K562 (cell line): ENCODE measurements around the gene SLC35A2. TPM values are rescaled to one million over a fixed set of nuclear protein-coding genes. Genes with fewer than 3 reads are reported as not detected.
A peak's percentile ranks its signal among the peaks of the same experiment; 100 is the strongest.

Experiments
- ATF7 ChIP-seq: fragments of 450-650 bp; IDR thresholded peaks from 2 replicates; pipeline ENCODE4 v1.7.1; 2014; ENCODE audit warnings: mild to moderate bottlenecking, moderate library complexity
- BHLHE40 ChIP-seq: IDR thresholded peaks from 2 replicates; pipeline ENCODE4 v1.6.1; 2011; ENCODE audit warnings: low read length, improper control_type of control experiment
- BMI1 ChIP-seq: fragments of 150-350 bp; IDR thresholded peaks from 2 replicates; pipeline ENCODE4 v1.6.1; 2014; ENCODE audit warnings: low read length
- CREB1 ChIP-seq, 2 experiments: sonication (generic) in 1 of 2; formaldehyde crosslinking in 1 of 2; IDR thresholded peaks; 2 replicates each; pipeline versions ENCODE4 v1.6.1 to v1.8.0; 2012 to 2022; ENCODE audit warnings: inconsistent platforms in 1 of 2, mild to moderate bottlenecking in 1 of 2, missing genetic modification reagents in 1 of 2, moderate library complexity in 1 of 2
- ELF1 ChIP-seq: fragments of 200-800 bp; sonication (Bioruptor generic); IDR thresholded peaks from 2 replicates; pipeline ENCODE4 v1.6.1; 2016; ENCODE audit warnings: missing genetic modification characterization, missing compliant biosample characterization
- ELF4 ChIP-seq: fragments of 450-650 bp; formaldehyde crosslinking; IDR thresholded peaks from 2 replicates; pipeline ENCODE4 v1.4.0; 2022; ENCODE audit warnings: missing genetic modification characterization
- ERF ChIP-seq: fragments of 450-650 bp; formaldehyde crosslinking; IDR thresholded peaks from 2 replicates; pipeline ENCODE4 v1.4.0; 2020; ENCODE audit warnings: mild to moderate bottlenecking, mixed read lengths
- GABPA ChIP-seq: fragments of 200-800 bp; sonication (Bioruptor generic); conservative IDR thresholded peaks from 2 replicates; pipeline ENCODE4 v1.6.1; 2016; ENCODE audit warnings: low read depth, missing genetic modification characterization, missing compliant biosample characterization
- KLF10 ChIP-seq: fragments of 250-450 bp; sonication (Bioruptor Pico); IDR thresholded peaks from 2 replicates; pipeline ENCODE4 v1.6.1; 2021; ENCODE audit warnings: matching md5 sums
- MLLT1 ChIP-seq, 2 experiments: fragments of 450-650 bp; IDR thresholded peaks; 2 replicates each; pipeline ENCODE4 v1.6.1; 2016
- NCOA1 ChIP-seq: fragments of 450-650 bp; IDR thresholded peaks from 2 replicates; pipeline ENCODE4 v1.6.1; 2016; ENCODE audit warnings: low read depth
- NFIC ChIP-seq: fragments of 450-650 bp; IDR thresholded peaks from 2 replicates; pipeline ENCODE4 v1.6.1; 2017; ENCODE audit warnings: mild to moderate bottlenecking, inconsistent platforms
- PKNOX1 ChIP-seq: fragments of 450-650 bp; IDR thresholded peaks from 2 replicates; pipeline ENCODE4 v1.6.1; 2016
- SIN3B ChIP-seq: fragments of 450-650 bp; IDR thresholded peaks from 2 replicates; pipeline ENCODE4 v1.6.1; 2017; ENCODE audit warnings: low read depth, mild to moderate bottlenecking, moderate library complexity
- SIX5 ChIP-seq, 2 experiments: IDR thresholded peaks; 2 replicates each; pipeline ENCODE4 v1.6.1; 2011; ENCODE audit warnings: low read length in 2 of 2, borderline replicate concordance in 1 of 2, low read depth in 1 of 2, mild to moderate bottlenecking in 1 of 2, moderate library complexity in 1 of 2; ENCODE audit not compliant: insufficient read depth in 1 of 2
- SP2 ChIP-seq: IDR thresholded peaks from 2 replicates; pipeline ENCODE4 v1.6.1; 2011; ENCODE audit warnings: mild to moderate bottlenecking, low read depth, low read length, moderate library complexity; ENCODE audit not compliant: poor library complexity, severe bottlenecking; ENCODE audit errors: extremely low read depth
- TAF9B ChIP-seq: fragments of 450-650 bp; IDR thresholded peaks from 2 replicates; pipeline ENCODE4 v1.6.1; 2018; ENCODE audit warnings: mild to moderate bottlenecking; ENCODE audit not compliant: partially characterized antibody
- THRB ChIP-seq: fragments of 450-650 bp; formaldehyde crosslinking; conservative IDR thresholded peaks from 2 replicates; pipeline ENCODE4 v1.4.0; 2022; ENCODE audit warnings: mild to moderate bottlenecking, missing genetic modification characterization
- ZFP36 ChIP-seq: fragments of 150-350 bp; IDR thresholded peaks from 2 replicates; pipeline ENCODE4 v1.6.1; 2018; ENCODE audit warnings: low read length, low read depth; ENCODE audit not compliant: partially characterized antibody
- ZNF592 ChIP-seq: fragments of 450-650 bp; IDR thresholded peaks from 2 replicates; pipeline ENCODE4 v1.6.1; 2017; ENCODE audit warnings: antibody characterized with exemption, mild to moderate bottlenecking
- polyA plus RNA-seq, 8 experiments: library from polyadenylated mRNA; depleted of rRNA in 4 of 8; stranded (reverse) in 5 of 8; unstranded in 3 of 8; fragments of >200 nt; fragmentation: Nextera tagmentation in 2 of 8; fragmentation: Illumina TruSeq in 1 of 8; extraction: Ambion mirVana in 2 of 8; extraction: Trizol in 1 of 8; gene quantifications; 2 replicates each; pipeline versions ENCODE4 v1.2.1 to v1.2.3, GENCODE V29; 2011 to 2014; ENCODE audit warnings: inconsistent platforms in 1 of 8, missing spikeins in 1 of 8
- total RNA-seq, 7 experiments: library from RNA; depleted of rRNA in 6 of 7; stranded (reverse); fragments of >200 nt in 6 of 7; fragmentation: Illumina TruSeq in 2 of 7; extraction: Trizol in 2 of 7; gene quantifications; 2 replicates each; pipeline versions ENCODE4 v1.2.1 to v1.2.3, GENCODE V29; 2011 to 2021; ENCODE audit warnings: low replicate concordance in 1 of 7

Gene SLC35A2
- total and polyA plus RNA-seq, 9 of the 15 experiments (the other 6 are each of a cell fraction or from before 2014, with no cell fraction given), result 3.3 to 38.9 (median 20.0) TPM

GRCh38 chrX:48897625-48898306 lies 13.7 kb downstream of the SLC35A2 start, which contains the start of the genes PQBP1 and TIMM17B (continued):
- TF ChIP-seq PKNOX1 (peak; percentile 96), ATF7 (peak; percentile 99), ERF (CRISPR knock-in tag) (no peak), SIX5 (IDR thresholded peaks at IDR 0.05; ENCODE audit: borderline replicate concordance in 1 of 2, insufficient read depth in 1 of 2, low read depth in 1 of 2, low read length in 2 of 2) (peak in 1 of 2 experiments; percentile 18; a peak in 1 of 4 replicates), ZFP36 (no peak), KLF10 (CRISPR knock-in tag) (no peak), SP2 (peak; percentile 36), ELF1 (tag) (0 out of 2 replicates have a peak, but pooled peaks have one; percentile 51), MLLT1 (IDR thresholded peaks at IDR 0.05) (peak in 1 of 2 experiments; percentile 65; a peak in 1 of 4 replicates), ZNF592 (no peak), BHLHE40 (peak; percentile 89), NFIC (peak; percentile 17; the same call in 1 of the 2 replicates), SIN3B (0 out of 2 replicates have a peak, but pooled peaks have one; percentile 15), CREB1 (IDR thresholded peaks at IDR 0.05) (peak; percentile 75), CREB1 (CRISPR knock-in tag; IDR thresholded peaks at IDR 0.05) (peak; percentile 82), TAF9B (peak; percentile 80), BMI1 (0 out of 2 replicates have a peak, but pooled peaks have one; percentile 10), THRB (CRISPR knock-in tag) (peak; percentile 66; the same call in 1 of the 2 replicates), GABPA (tag) (peak; percentile 72), NCOA1 (0 out of 2 replicates have a peak, but pooled peaks have one; percentile 16), ELF4 (CRISPR knock-in tag) (0 out of 2 replicates have a peak, but pooled peaks have one; percentile 53)
